BJ (cell line): ENCODE measurements around the gene BAX. TPM values are rescaled to one million over a fixed set of nuclear protein-coding genes. Genes with fewer than 3 reads are reported as not detected.
A peak's percentile ranks its signal among the peaks of the same experiment; 100 is the strongest.

Source experiments
- CTCF ChIA-PET: fragments of 350-600 bp; formaldehyde crosslinking; extraction: SDS; loops from one replicate; lab custom pipeline; 2021; ENCODE audit warnings: antibody characterized with exemption, inconsistent platforms; lab: Yijun Ruan, JAX
- POLR2A ChIA-PET: fragments of 300-600 bp; sonication (Branson Sonifier 250); formaldehyde crosslinking; extraction: SDS; loops from one replicate; lab custom pipeline; 2021; ENCODE audit warnings: antibody characterized with exemption; lab: Charles Lee
- DNase-seq: peaks from one replicate; pipeline ENCODE4 v3.0.0-alpha.2; 2011; ENCODE audit warnings: low read depth
- H3K27me3 ChIP-seq: 2 replicates; pipeline ENCODE4 v1.6.0; 2011; ENCODE audit warnings: low read length; ENCODE audit not compliant: control insufficient read depth, insufficient read depth
- H3K36me3 ChIP-seq: 2 replicates; pipeline ENCODE4 v1.5.1; 2011; ENCODE audit warnings: low read length; ENCODE audit not compliant: control insufficient read depth, insufficient read depth
- H3K4me3 ChIP-seq: 2 replicates; pipeline ENCODE4 v1.5.1; 2011; ENCODE audit warnings: low read depth, mild to moderate bottlenecking, control low read depth, low read length
- polyA plus RNA-seq: library from polyadenylated mRNA; depleted of rRNA; stranded (reverse); fragments of >200 nt; gene quantifications from 2 replicates; pipeline ENCODE4 v1.2.3, GENCODE V29; 2011
- TF ChIP-seq, protein P1 (sequence below): IDR thresholded peaks from 2 replicates; pipeline ENCODE4 v1.5.1; 2011; ENCODE audit warnings: low read depth, mild to moderate bottlenecking, control low read depth, inconsistent platforms, low read length, moderate library complexity; ENCODE audit not compliant: insufficient read depth

Gene BAX
- polyA plus RNA-seq, 1 experiment = 159 TPM

DNA sequence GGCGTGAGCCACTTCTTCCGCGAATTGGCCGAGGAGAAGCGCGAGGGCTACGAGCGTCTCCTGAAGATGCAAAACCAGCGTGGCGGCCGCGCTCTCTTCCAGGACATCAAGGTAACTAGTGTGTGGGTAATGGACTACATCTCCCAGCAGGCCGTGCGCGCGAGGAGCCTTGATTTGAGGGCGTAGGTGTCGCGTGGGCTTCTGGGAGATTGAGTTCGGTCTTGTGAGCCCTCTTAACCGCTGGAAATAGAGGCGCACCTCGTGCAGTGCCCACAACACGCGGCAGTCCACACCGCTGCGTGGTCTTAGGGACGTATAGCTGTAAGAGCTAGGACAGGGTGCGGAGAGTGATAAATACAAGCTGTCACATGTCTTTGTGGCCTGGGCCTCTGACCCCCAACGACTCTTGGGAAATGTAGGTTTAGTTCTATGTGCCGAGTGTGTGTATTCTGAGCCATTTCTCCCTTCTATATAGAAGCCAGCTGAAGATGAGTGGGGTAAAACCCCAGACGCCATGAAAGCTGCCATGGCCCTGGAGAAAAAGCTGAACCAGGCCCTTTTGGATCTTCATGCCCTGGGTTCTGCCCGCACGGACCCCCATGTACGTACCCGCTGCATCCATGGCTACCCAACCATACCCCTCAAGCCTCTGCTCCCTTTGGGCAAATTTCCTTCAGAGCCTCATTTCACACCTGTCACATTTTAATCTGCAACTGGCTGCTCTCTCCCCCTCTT is 11.3 kb downstream of the BAX start:
- DNase-seq = no peak
- Histone ChIP-seq H3K27me3 (no peaks in the 10 kb centered on the region), H3K36me3 (peaks cover 33% of the 10 kb centered on the region), H3K4me3 (peak overlapping the region; percentile 78)
- POLR2A ChIA-PET = no interaction called here
- TF ChIP-seq, protein P1, sequence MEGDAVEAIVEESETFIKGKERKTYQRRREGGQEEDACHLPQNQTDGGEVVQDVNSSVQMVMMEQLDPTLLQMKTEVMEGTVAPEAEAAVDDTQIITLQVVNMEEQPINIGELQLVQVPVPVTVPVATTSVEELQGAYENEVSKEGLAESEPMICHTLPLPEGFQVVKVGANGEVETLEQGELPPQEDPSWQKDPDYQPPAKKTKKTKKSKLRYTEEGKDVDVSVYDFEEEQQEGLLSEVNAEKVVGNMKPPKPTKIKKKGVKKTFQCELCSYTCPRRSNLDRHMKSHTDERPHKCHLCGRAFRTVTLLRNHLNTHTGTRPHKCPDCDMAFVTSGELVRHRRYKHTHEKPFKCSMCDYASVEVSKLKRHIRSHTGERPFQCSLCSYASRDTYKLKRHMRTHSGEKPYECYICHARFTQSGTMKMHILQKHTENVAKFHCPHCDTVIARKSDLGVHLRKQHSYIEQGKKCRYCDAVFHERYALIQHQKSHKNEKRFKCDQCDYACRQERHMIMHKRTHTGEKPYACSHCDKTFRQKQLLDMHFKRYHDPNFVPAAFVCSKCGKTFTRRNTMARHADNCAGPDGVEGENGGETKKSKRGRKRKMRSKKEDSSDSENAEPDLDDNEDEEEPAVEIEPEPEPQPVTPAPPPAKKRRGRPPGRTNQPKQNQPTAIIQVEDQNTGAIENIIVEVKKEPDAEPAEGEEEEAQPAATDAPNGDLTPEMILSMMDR = no peak
- CTCF ChIA-PET = interaction anchor here (1.3 to 3.9 kb wide), 4 partner anchors 10 to 178 kb away, joined by 3 to 18 read pairs (median 10); no protein-coding TSS in a partner anchor

DNA sequence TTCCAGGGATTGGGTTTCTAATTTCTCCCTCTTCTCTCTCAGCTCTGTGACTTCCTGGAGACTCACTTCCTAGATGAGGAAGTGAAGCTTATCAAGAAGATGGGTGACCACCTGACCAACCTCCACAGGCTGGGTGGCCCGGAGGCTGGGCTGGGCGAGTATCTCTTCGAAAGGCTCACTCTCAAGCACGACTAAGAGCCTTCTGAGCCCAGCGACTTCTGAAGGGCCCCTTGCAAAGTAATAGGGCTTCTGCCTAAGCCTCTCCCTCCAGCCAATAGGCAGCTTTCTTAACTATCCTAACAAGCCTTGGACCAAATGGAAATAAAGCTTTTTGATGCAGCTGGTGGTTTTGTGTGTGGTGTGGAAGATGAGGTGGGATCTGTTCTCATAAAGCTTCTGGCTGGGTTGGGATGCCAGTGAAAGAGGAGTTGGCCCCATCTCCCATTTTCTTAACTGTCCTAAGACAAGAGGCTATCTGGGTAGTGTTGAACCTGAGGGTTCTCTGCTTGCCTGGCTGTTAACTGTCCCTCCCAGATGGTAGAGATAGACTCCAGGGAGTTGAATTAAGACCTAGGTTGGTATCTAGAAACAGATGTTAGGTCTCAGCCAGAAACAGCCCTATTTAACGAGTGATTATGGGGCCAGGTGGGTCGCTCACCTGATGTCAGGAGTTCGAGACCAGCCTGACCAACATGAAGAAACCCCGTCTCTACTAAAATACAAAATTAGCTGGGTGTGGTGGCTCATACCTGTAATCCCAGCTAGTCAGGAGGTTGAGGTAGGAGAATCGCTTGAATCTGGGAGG is 12.1 kb downstream of the BAX start:
- CTCF ChIA-PET = interaction anchor here (1.0 to 3.9 kb wide), 6 partner anchors 10 to 179 kb away, joined by 3 to 18 read pairs (median 8); partner anchors contain the start of genes GYS1 and RUVBL2

DNA sequence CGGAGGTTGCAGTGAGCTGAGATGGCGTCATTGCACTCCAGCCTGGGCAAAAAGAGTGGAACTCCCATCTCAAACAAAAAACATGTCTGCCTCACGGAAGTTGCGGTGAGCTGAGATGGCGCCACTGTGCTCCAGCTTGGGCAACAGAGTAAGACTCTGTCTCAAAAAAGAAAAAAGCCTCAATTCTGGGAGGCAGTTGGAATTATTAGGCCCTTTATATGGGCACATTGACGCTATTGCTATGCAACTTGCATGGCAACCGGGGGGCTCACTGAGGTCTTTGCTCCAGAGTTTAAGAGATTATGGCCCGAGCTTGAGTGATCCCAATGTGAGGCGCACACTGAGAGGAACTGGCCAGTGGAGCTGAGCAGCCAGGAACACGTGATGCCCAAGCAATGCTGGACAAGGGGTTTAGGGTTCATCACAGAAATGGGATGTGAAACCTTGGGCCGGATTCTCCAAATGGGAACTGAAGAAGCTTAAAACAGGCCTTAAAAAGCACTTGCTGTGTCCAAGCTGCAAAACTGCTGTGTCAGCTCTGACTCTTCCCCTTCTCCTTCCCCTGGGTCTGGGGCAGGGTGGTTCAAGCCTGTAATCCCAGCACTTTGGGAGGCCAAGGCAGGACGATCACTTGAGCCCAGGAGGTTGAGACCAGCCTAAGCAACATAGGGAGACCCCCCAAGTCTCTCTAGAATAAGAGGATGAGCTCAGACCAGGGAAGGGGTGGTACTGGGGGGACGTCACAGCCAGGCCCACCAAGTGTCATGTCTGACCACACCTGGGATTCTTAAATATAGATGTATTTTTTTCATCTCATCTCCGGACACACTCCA is 12.9 kb downstream of the BAX start:
- DNase-seq = no peak
- Histone ChIP-seq H3K4me3 (no peak overlapping the region; the same call in 1 of the 2 replicates), H3K36me3 (peaks cover 33% of the 10 kb centered on the region), H3K27me3 (no peaks in the 10 kb centered on the region)
- CTCF ChIA-PET = interaction anchor here (0.9 to 3.9 kb wide), 7 partner anchors 9 to 180 kb away, joined by 3 to 18 read pairs (median 7); partner anchors contain the start of genes GYS1 and RUVBL2
- TF ChIP-seq, protein P1 = no peak
- POLR2A ChIA-PET = interaction anchor here (0.7 to 1.2 kb wide), 4 partner anchors 11 to 826 kb away, joined by 3 to 8 read pairs (median 5); partner anchors contain the start of genes GYS1, PPP1R15A and RUVBL2

More for the DNA sequence above, 12.1 kb downstream of the BAX start:
- Histone ChIP-seq H3K4me3 (peak overlapping the region; percentile 78), H3K27me3 (no peaks in the 10 kb centered on the region), H3K36me3 (peaks cover 33% of the 10 kb centered on the region)
- POLR2A ChIA-PET = interaction anchor here (1.1 to 1.2 kb wide), 2 partner anchors 26 to 95 kb away, joined by 3 to 6 read pairs; partner anchors contain the start of genes GYS1, PPP1R15A and RUVBL2
- no peak for DNase-seq
- TF ChIP-seq, protein P1 = no peak

DNA sequence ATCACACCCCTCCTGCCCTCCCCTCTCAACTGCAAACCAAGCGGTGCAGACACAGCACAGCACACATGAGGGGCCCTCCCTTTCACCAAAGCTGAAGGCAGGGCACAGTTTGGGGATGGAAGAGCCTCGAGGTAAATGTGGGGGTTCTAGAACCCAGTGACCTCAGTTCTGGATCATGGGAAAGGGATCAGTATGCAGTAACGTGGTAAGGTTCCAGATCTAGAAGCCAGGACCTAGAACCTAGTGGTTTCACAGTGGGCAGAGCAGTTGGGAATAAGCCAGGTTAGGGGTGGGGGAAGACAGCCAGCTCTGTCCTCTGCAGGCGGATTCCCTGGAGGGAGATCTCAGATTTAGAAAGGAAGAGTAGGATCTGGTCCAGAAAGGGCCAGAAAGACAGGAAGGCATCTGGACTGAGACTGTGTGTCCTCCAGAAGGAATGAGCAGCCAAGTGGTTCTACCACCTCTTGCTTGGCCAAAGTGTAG is 13.5 kb downstream of the BAX start:
- POLR2A ChIA-PET = interaction anchor here (0.7 to 1.2 kb wide), 4 partner anchors 11 to 825 kb away, joined by 3 to 8 read pairs (median 5); partner anchors contain the start of genes GYS1, PPP1R15A and RUVBL2
- no peak overlapping the region for H3K4me3 ChIP-seq
- no peaks in the 10 kb centered on the region for H3K27me3 ChIP-seq
- H3K36me3 ChIP-seq = peaks cover 34% of the 10 kb centered on the region
- CTCF ChIA-PET = interaction anchor here (0.9 to 3.9 kb wide), 6 partner anchors 8 to 180 kb away, joined by 3 to 18 read pairs (median 8); partner anchors contain the start of genes GYS1 and RUVBL2
- DNase-seq = no peak
- TF ChIP-seq, protein P1 = no peak
